GM18907 (cell line): ENCODE data around the gene SYTL5.
"Not testable (repeated sequence)": the region's sequence is repeated elsewhere in the genome, so short reads cannot be mapped to it uniquely, and the experiment has no call there.

Experiments used
- ATAC-seq: cut with Tn5 transposase; IDR thresholded peaks from one replicate; pipeline ENCODE4 v1.9.1; 2021; ENCODE audit warnings: mild to moderate bottlenecking, moderate library complexity; ENCODE audit not compliant: unreplicated experiment

Gene SYTL5

GRCh38 chrX:38006291-38006690 lies at the start of gene SYTL5:
TSS of gene SYTL5 (plus strand) at chrX:38006553. CDS start at chrX:38033890, 27,337 bp downstream.
- no peak for ATAC-seq

GRCh38 chrX:37958525-37959211 lies 47.7 kb upstream of the SYTL5 start:
- ATAC-seq = no peak

- no peak for ATAC-seq
Observed at GRCh38 chrX:37959212-37960021, 46.9 kb upstream of the SYTL5 start.

- no peak for ATAC-seq
Observed at GRCh38 chrX:37961118-37961517, 45.2 kb upstream of the SYTL5 start.

GRCh38 chrX:37967714-37968113 lies 38.6 kb upstream of the SYTL5 start:
- ATAC-seq = no peak

- no peak for ATAC-seq
Observed at GRCh38 chrX:37975421-37975820, 30.9 kb upstream of the SYTL5 start.

GRCh38 chrX:37976153-37976552 lies 30.2 kb upstream of the SYTL5 start:
- no peak for ATAC-seq

- ATAC-seq = no peak
Observed at GRCh38 chrX:37984880-37985279, 21.5 kb upstream of the SYTL5 start.

GRCh38 chrX:37986893-37987292 lies 19.5 kb upstream of the SYTL5 start:
- ATAC-seq = no peak

GRCh38 chrX:37989304-37989703 lies 17.0 kb upstream of the SYTL5 start:
- ATAC-seq = no peak

- not testable (repeated sequence) for ATAC-seq
Observed at GRCh38 chrX:37991303-37991702, 15.1 kb upstream of the SYTL5 start.

GRCh38 chrX:37993176-37993575 lies 13.2 kb upstream of the SYTL5 start:
- no peak for ATAC-seq

- ATAC-seq = peak; percentile 71
Observed at GRCh38 chrX:37993837-37994619, 12.3 kb upstream of the SYTL5 start.

GRCh38 chrX:37995428-37995827 lies 10.9 kb upstream of the SYTL5 start:
- ATAC-seq = no peak

GRCh38 chrX:37997096-37997495 lies 9.3 kb upstream of the SYTL5 start:
- no peak for ATAC-seq

- ATAC-seq = no peak
Observed at GRCh38 chrX:37998586-37999262, 7.6 kb upstream of the SYTL5 start.

- no peak for ATAC-seq
Observed at GRCh38 chrX:38000706-38001105, 5.6 kb upstream of the SYTL5 start.

- no peak for ATAC-seq
Observed at GRCh38 chrX:38004046-38004445, 2.3 kb upstream of the SYTL5 start.

- ATAC-seq = no peak
Observed at GRCh38 chrX:38006778-38007177, 425 bp downstream of the SYTL5 start.

GRCh38 chrX:38008658-38009057 lies 2.3 kb downstream of the SYTL5 start:
- no peak for ATAC-seq

GRCh38 chrX:38009641-38010040 lies 3.3 kb downstream of the SYTL5 start:
- ATAC-seq = no peak
